Measurements from ENCODE around the gene MAP4K2.

DNA sequence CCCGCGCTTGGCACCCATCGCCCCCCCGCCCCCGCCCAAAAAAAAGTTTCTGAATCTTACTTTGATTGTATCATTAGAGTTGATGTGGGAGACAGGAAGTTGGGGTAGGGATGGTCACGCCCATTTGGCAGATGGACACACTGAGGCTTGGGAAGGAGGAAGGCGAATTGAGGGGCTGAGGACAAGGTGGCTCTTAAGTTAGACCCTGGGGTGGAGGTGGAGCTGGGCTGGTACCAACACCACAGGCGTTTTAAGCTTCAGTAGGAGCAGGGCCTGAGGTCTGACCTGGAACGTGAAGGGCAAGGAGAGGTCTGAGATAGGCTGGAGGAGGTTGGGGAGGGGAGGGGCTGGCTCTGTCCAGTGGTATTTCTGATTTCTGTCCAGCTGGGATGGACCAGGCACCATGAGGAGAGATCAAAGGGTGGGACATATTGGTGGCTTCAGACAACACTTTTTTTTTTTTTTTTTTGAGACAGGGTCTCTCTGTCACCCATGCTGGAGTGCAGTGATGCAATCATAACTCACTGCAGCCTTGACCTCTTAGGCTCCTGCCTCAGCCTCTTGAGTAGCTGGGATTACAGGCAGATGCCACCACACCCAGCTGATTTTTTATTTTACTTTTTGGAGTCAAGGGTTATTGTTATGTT, 42.2 kb upstream of the MAP4K2 start:
- TF ChIP-seq, protein P1, sequence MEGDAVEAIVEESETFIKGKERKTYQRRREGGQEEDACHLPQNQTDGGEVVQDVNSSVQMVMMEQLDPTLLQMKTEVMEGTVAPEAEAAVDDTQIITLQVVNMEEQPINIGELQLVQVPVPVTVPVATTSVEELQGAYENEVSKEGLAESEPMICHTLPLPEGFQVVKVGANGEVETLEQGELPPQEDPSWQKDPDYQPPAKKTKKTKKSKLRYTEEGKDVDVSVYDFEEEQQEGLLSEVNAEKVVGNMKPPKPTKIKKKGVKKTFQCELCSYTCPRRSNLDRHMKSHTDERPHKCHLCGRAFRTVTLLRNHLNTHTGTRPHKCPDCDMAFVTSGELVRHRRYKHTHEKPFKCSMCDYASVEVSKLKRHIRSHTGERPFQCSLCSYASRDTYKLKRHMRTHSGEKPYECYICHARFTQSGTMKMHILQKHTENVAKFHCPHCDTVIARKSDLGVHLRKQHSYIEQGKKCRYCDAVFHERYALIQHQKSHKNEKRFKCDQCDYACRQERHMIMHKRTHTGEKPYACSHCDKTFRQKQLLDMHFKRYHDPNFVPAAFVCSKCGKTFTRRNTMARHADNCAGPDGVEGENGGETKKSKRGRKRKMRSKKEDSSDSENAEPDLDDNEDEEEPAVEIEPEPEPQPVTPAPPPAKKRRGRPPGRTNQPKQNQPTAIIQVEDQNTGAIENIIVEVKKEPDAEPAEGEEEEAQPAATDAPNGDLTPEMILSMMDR (IDR thresholded peaks at IDR 0.05), result no peak
- no peak for TF ChIP-seq POLR2A (IDR thresholded peaks at IDR 0.05)
